Measurements from ENCODE around the gene CEP85.

Gene CEP85

GRCh38 chr1:26317146-26317545 lies 83.1 kb downstream of the CEP85 start:
- DNase-seq (ENCODE audit: low read depth in 2 of 2): no peak
- no peak overlapping the region for H3K4me3 ChIP-seq (replicated peaks in 1 of 2; ENCODE audit: low read depth in 2 of 2, low read length in 2 of 2)
- TF ChIP-seq CTCF (IDR thresholded peaks at IDR 0.05; ENCODE audit: low read depth, low read length): no peak

- H3K4me3 ChIP-seq (replicated peaks in 1 of 2; ENCODE audit: low read depth in 2 of 2, low read length in 2 of 2): no peak within 1 kb of the TSS
- TF ChIP-seq CTCF (IDR thresholded peaks at IDR 0.05; ENCODE audit: low read depth, low read length): no peak
Observed at GRCh38 chr1:26317612-26318337, 83.8 kb downstream of the CEP85 start, which contains the start of gene CD52. Gene CD52, plus strand, starts transcription at chr1:26317958. Its CDS starts 60 bp downstream, at chr1:26318018.

DNA sequence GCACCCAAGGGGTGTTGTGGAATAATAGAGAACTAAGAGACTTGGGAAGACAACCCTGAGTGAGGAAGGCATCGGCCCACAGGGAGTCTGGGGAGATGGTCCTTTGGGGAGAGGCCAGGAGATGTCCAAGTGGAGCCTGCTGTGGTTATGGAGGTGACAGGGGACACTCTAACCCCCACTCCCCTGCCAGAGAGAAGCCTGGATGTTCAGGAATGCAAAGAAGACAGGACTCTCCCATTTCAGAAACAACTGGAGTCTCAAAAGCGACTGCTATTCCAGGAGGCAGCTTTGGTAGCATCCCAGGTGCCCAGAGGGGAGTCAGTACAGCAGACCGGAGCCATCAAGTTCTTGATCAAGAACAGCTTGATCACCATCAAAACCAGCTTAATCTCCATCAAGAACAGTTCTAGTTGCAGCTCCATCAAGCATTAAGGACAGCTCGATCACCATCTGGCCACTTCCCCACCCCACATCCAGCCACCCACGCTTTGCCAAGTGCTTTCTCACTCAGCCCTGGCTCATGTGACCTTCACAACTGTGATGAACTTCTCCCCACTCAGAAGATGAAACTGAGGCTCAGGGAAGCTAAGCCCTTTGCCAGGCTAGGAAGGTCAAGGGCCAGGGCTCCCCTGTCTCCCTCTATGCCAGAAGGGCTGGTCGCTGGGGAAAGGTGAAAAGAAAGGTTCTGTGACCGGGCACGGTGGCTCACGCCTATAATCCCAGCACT lies 84.5 kb downstream of the CEP85 start:
- H3K4me3 ChIP-seq (replicated peaks in 1 of 2; ENCODE audit: low read depth in 2 of 2, low read length in 2 of 2): no peak overlapping the region
- TF ChIP-seq CTCF (IDR thresholded peaks at IDR 0.05; ENCODE audit: low read depth, low read length): no peak
- DNase-seq (ENCODE audit: low read depth in 2 of 2): no peak

More at GRCh38 chr1:26317612-26318337, 83.8 kb downstream of the CEP85 start, which contains the start of gene CD52:
- no peak for DNase-seq (ENCODE audit: low read depth in 2 of 2)

- TF ChIP-seq CTCF (IDR thresholded peaks at IDR 0.05; ENCODE audit: low read depth, low read length): no peak
- DNase-seq (ENCODE audit: low read depth in 2 of 2): no peak
- no peak overlapping the region for H3K4me3 ChIP-seq (replicated peaks in 1 of 2; ENCODE audit: low read depth in 2 of 2, low read length in 2 of 2)
Observed at GRCh38 chr1:26320896-26321295, 86.9 kb downstream of the CEP85 start.

- DNase-seq (ENCODE audit: low read depth in 2 of 2): peak; percentile 88 to 89
- no peak overlapping the region for H3K4me3 ChIP-seq (replicated peaks in 1 of 2; ENCODE audit: low read depth in 2 of 2, low read length in 2 of 2)
- peak; percentile 93 for TF ChIP-seq CTCF (IDR thresholded peaks at IDR 0.05; ENCODE audit: low read depth, low read length)
Observed at GRCh38 chr1:26321315-26322041, 87.5 kb downstream of the CEP85 start.

DNA sequence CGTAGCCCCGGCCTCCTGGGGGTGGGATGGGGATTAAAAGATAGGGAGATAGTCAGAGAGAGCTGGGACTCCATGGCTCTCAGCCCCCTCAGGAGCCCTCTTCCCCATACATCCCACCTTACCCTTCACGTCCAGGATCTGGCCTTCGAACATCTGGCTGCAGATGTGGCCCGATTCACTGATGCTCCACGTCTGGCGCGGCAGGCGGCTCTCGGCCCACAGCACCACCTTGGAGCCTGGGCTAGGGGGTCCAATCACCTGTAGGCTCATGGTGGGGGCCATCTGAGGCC lies 88.0 kb downstream of the CEP85 start:
- TF ChIP-seq CTCF (IDR thresholded peaks at IDR 0.05; ENCODE audit: low read depth, low read length): no peak
- no peak overlapping the region for H3K4me3 ChIP-seq (replicated peaks in 1 of 2; ENCODE audit: low read depth in 2 of 2, low read length in 2 of 2)
- no peak for DNase-seq (ENCODE audit: low read depth in 2 of 2)

Data from cardiac fibroblast (primary cell).